GM18858 (cell line): ENCODE data around the gene GALNT9.
"Not testable (repeated sequence)": the region's sequence is repeated elsewhere in the genome, so short reads cannot be mapped to it uniquely, and the experiment has no call there.

Experiments
- ATAC-seq: cut with Tn5 transposase; IDR thresholded peaks from one replicate; pipeline ENCODE4 v1.9.1; 2021; ENCODE audit not compliant: unreplicated experiment

The GALNT9 gene

GRCh38 chr12:132253698-132254480 lies 75.5 kb downstream of the GALNT9 start:
- ATAC-seq, result no peak

DNA sequence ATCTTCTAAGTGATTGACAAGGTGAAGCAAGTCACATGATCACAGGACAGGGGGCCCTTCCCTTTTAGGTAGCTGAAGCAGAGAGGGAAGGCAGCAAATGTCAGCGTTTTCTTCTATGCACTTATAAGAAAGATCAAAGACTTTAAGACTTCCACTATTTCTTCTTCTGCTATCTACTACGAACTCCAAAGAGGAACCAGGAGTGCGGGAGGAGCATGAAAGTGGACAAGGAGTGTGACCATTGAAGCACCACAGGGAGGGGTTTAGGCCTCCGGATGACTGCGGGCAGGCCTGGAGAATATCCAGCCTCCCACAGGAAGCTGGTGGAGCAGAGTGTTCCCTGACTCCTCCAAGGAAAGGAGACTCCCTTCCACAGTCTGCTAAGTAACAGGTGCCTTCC lies 76.4 kb downstream of the GALNT9 start:
- not testable (repeated sequence) for ATAC-seq

DNA sequence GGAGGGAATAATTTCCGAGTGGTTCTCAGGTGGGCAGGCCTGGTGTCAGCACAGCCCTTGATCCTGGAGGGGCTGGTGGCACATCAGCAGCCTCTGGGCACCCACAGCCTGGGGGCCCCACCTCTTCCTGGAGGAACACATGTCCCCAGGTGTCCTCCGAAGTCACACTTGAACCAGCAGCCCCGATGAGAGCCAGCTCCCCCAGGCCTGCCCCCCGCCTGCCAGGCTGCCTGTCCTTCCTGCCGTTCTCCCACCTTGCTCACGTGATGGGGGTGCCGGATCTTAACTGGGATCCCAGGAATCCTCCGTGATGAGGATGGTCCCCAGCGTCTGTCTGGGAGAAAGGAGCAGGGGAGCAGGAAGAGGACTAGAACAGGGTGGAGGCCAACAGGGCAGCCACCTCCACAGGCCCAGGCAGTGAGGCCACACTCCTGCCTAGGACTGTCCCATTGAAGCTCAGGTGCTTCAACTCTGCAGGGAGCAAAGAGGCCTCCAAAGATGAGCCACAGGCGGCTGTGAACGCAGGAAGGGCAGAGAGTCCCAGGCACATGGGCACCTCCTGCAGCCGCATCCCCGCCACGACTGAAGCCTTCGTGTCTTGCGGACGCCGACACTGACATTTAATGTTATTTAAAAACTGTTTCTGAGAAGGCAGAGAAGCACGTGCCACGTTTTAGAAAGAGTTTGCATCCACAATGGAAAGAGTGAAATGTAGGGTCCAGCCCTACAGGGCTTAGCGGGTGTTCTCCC lies 77.5 kb downstream of the GALNT9 start:
- no peak for ATAC-seq

- no peak for ATAC-seq
Observed at GRCh38 chr12:132251310-132251709, 78.1 kb downstream of the GALNT9 start.

- ATAC-seq, result no peak
Observed at GRCh38 chr12:132250707-132251106, 78.7 kb downstream of the GALNT9 start.

- ATAC-seq, result no peak
Observed at GRCh38 chr12:132249689-132250478, 79.5 kb downstream of the GALNT9 start.

GRCh38 chr12:132248453-132249167 lies 80.8 kb downstream of the GALNT9 start:
- ATAC-seq, result no peak

- no peak for ATAC-seq
Observed at GRCh38 chr12:132247718-132248452, 81.5 kb downstream of the GALNT9 start.

- no peak for ATAC-seq
Observed at GRCh38 chr12:132246997-132247717, 82.2 kb downstream of the GALNT9 start.

GRCh38 chr12:132245521-132246101 lies 83.8 kb downstream of the GALNT9 start:
- no peak for ATAC-seq

DNA sequence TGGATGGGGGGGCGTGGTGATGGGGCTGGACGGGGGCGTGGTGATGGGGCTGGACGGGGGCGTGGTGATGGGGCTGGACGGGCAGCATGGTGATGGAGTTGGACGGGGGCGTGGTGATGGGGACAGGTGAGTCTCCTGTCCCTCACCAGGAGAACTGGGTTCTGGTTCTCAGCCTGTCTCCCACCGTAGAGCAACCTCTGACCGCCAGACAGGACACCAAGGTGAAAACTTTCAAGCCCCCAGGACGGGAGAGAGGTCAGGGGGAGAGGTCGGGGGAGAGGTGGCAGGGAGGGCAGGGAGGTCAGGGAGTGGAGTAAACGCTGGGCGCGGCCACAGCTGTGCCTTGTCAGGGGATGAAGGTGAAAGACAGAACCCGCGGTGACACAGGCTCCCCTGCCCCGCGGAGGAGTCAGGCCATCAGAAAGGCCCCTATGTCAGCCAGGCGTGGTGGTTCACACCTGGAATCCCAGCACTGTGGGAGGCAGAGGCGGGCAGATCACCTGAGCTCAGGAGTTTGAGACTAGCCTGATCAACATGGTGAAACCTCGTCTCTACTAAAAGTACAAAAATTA lies 84.6 kb downstream of the GALNT9 start:
- ATAC-seq, result no peak

DNA sequence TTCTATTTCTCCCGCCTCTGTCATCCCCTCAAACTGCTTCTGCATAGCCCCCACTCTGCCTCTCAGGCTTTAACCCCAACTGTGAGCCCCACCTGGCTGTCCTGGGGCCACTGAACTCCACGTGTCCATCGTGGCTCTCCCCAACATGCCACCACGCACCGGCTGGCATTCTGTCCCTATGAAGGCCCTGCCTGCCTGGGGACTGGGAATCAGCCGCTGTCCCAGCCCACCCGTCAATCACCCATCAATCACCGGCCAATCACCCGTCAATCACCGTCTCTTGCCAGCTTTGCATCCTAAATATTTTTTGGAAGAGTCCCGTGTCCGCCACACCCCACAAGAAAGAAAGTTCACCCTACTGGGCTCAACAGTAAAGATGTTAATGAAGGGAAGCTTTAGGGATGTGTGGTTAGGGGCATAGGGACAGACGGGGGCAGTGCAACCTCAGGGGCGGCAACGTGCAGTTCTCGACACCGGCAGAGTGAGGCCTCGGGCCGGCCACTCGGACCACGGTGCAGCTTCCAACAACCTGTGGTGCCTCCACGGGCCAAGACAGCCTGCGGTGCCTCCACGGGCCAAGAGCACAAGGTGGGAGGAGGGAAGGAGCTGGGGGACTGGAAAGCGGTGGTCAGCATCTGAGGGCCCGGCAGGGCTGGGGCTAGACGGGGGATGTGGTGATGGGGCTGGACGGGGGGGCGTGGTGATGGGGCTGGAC lies 85.6 kb downstream of the GALNT9 start:
- no peak for ATAC-seq

GRCh38 chr12:132243171-132243570 lies 86.2 kb downstream of the GALNT9 start:
- not testable (repeated sequence) for ATAC-seq

DNA sequence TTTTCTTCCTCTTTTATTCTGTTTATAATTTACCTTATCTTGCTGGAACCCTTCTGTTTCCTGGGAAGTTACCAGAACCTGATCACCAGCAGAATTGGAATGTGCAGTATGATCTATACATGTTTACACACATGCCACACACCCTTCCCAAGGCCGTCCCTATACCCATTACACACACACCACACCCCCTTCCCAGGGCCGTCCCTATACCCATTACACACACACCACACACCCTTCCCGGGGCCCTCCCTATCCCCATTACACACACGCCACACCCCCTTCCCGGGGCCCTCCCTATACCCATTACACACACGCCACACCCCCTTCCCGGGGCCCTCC lies 88.8 kb downstream of the GALNT9 start:
- ATAC-seq, result not testable (repeated sequence)

GRCh38 chr12:132239796-132240668 lies 89.4 kb downstream of the GALNT9 start:
- no peak for ATAC-seq

- no peak for ATAC-seq
Observed at GRCh38 chr12:132239392-132239791, 90.0 kb downstream of the GALNT9 start.

DNA sequence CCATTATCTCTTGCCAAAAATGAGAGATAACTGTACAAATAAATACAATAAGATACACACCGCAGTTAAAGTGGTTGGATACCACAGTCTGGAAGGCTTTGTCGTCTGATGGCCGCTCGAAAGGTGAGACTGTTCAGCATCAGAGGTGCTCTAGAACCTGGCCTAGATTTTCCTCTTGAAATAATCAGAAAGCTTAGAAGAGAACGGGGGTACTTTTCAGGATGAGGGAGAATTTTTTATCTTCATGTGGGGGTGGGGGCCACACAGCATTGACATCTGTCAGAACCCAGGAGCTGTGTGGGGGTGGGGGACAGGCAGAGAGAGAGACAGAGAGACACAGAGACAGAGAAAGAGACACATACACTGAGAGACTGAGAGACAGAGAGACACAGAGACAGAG lies 90.5 kb downstream of the GALNT9 start:
- ATAC-seq, result no peak
